Inferior parietal cortex (tissue), 1 donor: ENCODE measurements around the gene CARMIL1.

ENCODE experiments used
- DNase-seq: peaks from one replicate; pipeline ENCODE4 v3.0.0-alpha.2; 2016; ENCODE audit errors: extremely low spot score

CARMIL1 gene

DNA sequence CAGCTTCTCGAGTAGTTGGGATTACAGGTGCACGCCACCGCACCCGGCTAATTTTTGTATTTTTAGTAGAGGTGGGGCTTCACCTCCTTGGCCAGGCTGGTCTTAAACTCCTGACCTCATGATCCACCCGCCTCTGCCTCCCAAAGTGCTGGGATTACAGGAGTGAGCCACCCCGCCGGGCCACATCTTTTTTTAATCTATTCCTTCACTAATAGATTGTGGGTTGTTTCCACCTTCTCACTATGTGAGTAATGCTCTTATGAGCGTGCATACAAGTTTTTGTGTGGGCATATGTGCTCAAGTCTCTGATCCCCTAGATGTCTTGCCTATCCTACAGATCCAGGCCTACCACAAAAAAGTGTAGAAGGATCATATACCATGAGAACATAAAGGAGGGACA is 30.7 kb downstream of the CARMIL1 start:
- no peak for DNase-seq

DNA sequence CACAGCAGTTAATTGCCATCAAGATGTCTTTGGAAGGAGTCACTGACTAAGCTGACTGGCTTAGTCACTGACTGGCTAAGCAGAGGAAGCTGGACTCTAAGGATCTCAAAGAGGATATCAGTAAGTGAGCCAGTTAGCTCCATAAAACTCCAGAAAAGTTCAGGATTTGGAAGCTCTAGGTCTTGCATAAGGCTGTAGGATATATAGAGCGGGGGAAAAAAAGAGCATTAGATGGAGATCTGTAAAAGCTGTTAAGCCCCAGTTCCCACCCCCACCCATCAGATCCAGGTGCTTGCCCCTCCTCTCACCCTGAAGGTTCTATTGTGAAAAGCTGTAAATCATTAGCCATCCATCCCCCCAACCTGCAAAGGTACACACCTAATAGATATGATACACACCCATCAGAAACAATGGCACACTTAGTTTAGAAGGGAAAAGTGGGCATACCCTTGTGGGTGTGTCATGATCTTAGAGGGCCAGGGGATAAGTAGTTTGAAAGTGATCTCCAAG is 32.2 kb downstream of the CARMIL1 start:
- DNase-seq = no peak

DNA sequence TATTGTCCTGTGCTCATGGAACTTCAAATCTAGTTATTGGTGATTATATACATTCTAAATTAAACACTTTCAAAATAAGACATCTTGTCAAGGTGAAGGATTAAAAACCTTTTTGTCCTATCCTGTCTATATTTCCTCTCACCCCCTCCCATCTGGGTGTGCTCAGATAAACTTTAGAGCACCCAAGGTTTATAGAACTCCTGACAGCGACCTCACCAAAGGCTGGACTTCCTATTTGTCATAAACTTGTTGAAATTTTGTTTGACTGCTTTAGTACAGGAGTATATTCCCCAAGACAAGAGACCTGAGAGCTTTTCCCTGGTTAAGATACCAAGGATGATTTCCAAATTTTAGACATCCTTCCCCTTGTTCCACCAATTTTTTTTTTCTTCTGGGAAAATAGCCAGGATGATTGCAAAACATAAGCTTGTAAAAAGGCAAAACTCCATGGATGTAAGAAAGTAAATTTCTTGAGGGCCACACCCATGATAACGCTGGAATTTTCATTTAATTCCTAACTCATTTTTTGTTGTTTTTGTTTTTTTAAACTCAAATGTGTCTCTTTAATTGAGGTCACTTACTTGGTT is 33.0 kb downstream of the CARMIL1 start:
- DNase-seq = no peak

DNA sequence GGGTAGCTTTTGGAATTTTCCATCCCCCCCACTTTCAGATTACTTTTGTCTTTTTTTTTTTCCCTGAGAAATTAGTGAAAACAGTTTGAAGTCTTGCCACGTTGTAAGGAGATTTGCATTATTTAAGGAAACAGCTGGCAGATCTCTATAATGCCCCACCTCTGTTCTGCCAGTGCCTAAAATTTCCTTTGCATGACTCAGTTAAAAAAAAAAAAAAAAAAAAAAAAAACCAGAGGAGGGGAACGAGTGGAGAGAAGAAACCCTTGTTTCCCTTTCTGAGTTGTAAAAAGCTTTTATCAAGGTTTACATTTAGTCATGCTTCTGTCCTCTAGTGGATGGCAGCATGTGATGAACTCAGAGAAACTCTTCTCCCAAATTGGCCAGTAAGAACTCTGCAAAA is 33.5 kb downstream of the CARMIL1 start:
- DNase-seq = no peak

DNA sequence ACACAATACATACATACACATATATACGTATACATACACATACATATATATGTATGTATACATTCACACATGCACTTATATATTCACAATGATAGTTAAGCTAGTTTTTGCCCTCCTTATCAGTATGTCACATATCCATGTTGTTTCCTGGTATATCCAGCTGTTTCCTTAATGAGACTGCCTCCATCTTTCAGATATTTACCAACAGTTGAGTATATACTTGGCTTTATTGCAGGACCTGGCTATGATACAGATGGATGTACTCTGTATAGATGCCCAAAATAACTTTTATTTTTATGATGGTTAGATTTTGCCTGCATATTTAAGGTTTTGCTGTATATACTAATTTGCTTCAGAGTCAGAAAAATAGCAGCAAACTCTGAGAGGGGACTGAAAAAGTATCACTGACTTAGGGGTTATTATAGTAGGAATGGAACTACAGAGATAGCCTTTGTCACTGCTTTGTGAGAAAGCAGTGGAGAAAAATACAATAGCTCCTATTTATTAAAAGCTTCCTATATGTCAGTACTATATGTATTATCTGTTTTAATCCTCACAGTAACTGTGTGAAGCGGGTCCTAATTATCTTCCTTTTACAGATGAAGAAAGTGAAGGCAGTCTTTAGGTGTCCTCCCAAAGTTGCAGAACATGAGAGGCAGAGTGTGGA is 35.5 kb downstream of the CARMIL1 start:
- DNase-seq = no peak

DNA sequence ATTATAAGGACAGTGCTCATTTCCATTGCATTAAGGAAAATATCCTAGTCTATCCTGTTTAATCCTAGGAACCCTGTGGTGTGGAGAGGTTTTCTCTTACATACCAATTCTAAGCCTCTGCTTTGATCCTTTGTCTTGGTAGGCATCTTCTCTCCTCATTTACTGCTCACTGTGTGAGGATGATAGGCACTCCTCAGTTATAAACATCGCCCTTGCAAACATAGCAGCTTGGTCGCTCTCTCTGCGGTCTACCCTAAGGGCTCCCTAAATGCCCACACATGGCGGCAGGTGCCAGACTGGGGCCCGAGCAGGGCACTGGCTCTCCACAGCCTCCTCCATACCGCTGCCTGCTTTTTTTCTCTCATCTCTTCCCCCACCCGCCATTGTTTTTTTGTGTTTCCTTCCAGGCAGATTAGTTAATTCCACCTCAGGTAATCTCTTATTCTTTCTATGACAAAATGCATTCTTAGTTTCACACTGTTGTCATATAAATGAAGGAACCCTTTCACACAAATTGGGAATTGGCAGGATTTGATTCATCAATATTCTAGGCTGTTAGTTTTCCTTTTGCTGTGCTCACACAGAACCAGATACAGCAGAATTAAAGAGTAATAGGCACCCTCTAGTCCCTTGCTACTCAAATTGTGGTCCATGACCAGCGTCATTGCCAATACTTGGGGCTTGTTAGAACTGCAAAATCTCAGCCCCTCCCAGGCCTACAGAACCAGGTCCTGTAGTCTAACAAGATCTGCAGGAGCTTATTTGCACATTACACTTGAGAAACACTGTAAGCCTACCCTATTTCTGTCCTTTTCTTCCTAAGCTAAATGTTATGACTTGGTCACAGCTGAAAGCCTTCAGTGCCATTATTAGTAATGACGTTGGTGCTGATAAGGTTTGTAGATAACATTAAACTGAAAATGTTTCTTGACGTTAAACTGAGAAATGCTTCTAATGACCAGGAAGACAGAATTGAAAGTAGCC is 36.3 kb downstream of the CARMIL1 start:
- no peak for DNase-seq

DNA sequence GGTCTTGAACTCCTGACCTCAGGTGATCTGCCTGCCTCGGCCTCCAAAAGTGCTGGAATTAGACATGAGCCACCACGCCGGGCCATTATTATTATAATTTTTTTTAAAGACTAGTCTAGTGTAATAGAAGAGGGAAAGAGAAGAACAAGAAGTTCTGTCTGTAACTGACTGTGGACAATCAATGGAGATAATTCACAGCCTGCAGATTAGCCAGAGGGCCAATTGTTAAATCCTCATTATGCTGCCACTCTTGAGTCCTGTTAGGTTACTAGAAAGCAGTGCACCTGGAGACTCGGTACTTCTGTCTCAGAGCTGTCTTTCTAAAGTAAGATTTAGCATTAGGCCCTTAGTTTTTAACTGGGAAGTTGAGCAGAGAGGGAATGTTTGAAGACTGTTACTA is 37.5 kb downstream of the CARMIL1 start:
- no peak for DNase-seq

DNA sequence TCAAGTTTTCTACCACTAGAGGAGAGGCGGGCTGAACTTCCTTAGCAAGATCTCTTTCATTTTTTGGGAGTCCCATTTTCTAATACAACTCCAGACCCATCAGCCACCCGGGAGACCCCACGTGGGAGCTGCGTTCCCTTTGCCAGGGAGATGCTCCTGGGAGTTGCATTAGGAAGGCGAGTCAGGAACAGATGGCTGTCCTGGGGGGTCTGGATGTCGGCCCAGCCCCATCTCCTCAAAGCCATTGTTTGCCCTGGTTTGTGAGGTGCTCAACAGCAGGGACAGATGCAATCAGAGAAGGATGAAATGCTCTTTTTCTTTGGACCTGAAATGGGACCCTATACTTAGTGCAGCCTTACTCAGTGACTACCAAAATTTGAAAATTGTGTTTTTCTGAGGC is 39.4 kb downstream of the CARMIL1 start:
- no peak for DNase-seq

DNA sequence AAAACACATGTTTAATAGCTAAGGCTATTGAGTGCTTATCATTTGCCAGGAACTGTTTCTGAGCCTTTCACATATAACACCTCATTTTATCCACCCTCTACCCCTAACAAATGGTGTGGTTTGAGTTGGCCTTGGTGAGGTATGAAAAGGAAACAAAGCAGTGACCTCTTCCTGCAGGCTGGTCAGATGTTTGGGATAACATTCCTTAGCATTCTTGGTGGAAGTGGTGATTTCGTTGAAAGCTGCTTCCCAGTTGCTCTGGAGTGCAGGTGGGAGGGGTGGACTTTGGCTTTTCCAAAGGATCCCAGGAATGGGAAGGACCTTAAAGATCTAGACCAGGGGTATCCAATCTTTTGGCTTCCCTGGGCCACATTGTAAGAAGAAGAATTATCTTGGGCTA is 41.3 kb downstream of the CARMIL1 start:
- DNase-seq = no peak

DNA sequence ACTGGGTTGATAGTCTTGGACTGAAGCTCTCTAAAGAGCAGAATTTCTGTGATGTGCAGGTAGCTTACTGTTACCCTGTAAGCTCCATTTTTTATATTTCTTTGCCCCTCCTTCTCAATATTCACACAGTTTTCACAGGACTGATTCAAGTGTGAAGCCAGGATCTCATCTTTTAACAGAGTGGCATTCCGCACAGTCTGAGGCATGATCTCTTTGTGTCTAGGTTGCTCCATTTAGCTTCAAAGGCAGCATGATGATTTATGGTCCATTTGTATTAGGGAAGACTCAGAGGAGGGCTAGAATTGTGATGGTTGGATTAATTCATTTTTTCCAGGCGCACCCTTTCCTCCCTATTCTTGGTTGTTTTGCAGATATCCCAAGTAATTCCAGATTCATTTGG is 43.5 kb downstream of the CARMIL1 start:
- DNase-seq = no peak

DNA sequence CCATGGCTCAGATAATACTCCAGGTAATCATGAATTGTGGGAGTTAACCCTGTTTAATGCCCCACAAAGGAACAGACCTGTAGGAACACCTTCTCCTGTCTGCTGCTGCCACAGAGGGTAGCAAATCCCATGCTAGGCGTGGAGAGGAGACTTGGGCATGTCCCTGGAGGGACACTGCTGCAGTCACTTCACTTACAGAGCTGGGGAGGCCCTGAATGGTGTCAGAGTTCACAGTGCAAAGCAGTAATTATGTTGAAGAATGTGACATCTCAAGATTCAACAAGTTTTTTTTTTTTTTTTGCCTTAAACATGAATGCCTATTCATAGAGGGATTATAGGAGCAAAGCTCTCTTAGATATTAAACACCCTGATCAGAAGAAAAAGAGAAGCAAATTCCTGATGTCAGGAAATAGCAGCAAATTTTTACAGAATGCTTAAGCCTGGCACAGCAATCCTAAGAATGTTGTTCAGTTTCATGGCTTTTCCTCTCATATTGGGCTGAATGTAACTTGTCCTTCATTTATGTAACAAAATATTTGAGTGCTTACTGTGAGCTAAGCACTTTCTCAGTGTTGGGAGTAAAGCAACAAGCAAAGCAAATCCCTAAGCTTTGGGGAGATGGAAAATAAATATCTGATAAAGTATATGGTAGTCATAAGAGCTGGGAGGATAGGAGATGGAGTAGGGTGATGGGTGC is 45.0 kb downstream of the CARMIL1 start:
- no peak for DNase-seq

DNA sequence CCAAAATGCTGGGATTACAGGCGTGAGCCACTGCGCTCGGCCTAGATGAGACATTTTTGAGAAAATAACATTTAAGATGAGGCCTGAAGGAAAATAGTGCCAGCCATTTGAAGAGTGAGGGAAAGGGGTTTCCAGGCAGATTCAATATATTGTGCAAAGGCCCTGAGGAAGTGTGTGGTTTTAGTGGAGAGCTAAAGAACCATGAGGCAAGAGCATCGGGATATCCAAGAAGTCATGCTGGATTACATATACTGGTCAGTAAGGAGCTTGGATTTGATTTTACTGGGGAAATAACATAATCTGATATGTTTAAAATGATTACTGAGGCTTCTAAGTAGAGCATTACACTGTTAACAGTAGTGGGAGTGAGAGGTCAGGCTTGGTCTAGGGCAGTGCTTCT is 47.0 kb downstream of the CARMIL1 start:
- DNase-seq = no peak

DNA sequence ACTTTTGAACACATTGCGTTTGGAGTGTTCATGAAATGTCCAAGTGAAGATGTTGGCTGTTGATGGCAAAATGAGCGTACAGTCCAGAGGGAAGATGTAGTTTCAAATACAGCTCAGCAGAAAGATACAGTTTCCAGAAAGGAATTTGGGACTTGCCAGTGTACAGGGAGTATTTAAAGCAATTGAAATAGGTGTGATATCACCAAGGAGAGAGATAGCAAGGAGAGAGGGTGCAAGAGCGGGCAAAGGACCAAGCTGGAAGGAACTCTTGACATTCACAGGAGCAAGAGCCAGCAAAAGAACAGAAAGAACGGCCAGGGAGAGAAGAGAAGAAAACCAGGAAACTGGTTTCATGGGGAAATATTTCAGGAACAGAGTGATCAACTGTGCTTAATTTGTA is 47.8 kb downstream of the CARMIL1 start:
- DNase-seq = no peak

DNA sequence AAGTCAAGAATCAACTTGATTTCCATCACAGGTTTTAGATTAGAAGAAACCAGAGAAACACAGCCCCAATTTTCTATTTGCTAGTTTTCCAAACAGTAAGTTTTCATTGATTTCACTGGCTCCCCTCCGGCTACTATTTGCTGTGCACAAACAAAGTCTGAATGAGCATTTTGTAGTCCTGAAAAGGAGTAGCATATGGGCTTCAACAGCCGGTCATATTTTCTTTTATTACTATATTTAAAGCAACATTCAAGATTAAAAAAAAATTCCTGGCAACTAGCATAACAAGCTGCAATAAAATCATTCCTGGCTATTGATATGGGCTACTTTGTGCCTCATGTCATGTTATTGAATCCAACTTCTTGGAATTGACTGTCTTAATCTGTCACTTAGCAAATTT is 48.3 kb downstream of the CARMIL1 start:
- DNase-seq = no peak

DNA sequence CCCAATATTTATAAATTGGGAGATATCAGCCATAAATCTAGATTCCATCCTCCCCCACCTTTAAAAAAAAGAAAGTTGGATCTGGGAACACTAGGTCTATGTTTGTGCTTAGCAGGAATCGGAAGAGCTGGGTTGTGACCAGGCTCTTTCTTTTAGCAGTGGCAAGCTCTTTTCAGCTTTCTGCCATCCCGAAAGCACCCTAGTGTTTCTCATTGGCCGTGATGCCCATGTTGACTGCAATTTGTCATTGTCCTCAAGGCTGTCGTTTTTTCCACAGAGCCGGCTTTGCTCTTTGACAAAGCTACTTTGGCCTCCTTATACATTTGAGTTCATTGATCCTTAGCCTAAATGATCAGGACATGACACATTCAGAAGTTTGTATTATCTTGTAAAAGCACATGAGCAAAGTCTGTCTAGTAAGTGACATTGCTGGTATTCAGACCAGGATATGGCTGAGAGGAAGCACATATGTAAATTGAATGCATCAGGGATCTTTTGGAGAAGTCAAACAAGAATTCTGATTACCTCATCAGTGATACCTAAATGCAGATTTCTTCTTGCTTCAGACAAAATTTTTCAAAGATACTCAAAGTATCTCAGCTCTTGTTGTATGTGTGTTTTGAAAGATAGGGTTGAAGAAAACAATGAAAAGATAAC is 50.1 kb downstream of the CARMIL1 start:
- DNase-seq = no peak

DNA sequence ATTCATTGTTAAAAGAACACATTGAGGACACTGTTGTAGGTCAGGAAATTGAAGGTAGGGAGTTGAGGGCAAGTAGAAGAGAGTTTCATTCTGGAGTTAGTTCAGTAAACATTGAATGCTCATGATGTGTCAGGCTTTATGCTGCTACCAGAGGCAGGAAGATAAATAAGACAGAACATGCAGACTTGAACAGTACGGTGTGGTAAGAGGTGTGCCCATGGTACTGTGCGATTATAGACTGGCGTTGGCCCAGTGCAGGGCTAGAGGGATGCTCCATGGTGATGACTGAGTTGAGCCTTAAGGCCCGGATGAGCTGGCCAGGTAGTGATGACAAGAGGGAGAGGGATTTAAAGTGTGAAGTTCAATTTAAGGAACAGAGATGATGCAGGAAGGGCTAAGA is 50.8 kb downstream of the CARMIL1 start:
- DNase-seq = no peak

DNA sequence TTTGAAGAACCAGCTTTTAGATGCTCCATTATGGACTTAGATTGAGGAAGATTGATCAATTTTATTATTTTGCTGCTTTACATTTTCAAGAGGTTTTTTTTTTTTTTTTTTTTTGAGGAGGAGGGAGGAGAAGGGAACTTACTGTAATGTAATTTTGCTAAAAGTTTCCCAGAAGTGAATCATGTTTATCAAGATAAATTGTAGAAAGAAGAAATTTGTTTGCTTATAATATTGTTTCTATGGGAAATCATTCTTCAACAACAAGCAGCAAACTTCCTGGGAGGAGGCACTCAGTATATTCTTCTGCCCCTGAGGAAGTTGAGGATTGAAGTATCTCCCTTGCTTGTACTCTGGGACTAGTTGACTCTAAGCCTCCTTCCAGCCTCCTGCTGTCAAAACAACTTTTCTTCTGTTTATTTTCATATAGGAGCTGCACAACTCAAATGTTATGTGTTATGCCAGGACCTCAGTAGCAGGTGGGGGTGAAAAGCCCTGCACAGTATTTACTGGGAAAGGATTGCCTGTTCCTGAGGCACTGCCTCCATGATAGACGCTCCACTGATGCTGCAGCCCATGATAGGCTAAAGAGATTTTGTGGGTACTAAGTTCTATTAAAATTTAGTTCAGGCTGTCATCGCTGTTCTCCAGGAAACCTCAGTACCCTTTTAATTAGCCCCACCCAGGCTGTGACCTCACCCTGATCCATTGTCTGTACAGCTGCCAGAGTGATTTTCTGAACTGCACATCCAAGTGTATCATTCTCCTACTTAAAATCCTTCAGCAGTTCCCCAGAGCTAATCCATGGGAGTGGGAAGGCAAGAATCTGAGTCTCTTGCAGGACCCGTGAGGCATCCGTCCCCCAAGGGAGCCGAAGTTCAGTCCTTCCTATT is 51.9 kb downstream of the CARMIL1 start:
- DNase-seq = no peak

DNA sequence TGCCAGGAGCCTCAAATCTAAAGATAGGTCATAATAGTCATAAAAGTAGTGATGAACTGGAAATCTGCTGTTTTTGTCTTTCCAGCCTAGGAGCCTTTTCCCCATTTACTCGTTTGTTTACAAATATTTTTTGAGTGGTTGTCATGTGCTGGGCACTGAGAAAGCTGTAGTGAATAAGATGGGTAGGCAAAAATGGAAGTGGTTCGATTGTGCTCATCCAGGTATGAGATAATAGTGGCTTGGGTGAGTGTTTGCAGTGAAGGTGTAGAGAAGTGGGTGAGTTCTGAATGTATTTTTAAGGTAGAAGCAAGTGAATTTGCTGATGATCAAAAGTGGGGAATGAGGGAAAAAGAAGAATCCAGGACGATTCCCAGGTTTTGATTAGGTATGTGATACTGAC is 53.0 kb downstream of the CARMIL1 start:
- DNase-seq = no peak

DNA sequence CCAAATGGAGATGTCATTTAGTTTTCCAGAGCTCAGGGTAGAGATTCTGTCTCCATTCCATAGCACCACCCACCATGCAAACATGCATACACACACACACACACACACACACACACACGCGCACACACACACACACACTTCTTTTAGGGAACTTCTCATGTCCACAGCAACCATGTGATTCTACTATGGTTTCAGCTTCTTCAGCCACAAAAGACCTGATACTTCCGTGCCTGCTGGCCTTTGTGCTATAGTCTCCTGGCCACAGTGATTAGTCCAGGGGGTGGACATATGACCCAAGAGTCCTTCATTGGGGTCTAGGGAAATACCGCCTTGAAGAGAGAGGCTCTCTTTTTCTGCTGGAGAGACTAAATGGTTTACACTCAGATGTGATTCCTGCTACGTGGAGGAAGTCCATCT is 53.5 kb downstream of the CARMIL1 start:
- DNase-seq = no peak

DNA sequence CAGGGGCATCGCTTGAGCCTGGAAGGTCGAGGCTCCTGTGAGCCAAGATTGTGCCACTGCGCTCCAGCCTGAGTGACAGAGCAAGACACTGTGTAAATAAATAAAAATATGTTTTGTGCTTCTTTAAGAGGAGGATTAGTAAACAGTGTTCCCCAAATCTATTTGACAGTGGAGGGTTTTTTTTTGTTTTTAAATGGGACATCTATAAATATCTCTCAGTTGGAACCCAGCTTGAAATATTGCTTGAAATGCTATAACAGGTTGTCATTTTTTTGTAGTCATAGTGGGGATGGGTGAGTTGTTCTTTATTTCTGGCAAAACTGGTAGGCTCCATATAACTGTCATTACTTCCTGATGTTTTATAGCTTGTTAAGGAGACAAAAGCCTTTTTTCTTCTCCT is 54.3 kb downstream of the CARMIL1 start:
- no peak for DNase-seq
